ENCODE measurements around the gene NELFE. TPM values are rescaled to one million over a fixed set of nuclear protein-coding genes. Genes with fewer than 3 reads are reported as not detected.
"Not testable (repeated sequence)": the region's sequence is repeated elsewhere in the genome, so short reads cannot be mapped to it uniquely, and the experiment has no call there.

The NELFE gene
- total RNA-seq, 1 experiment from 2014 or later, result 157 TPM

GRCh38 chr6:31940256-31940664, 18.5 kb downstream of the NELFE start:
- H3K4me1 Mint-ChIP-seq (ENCODE audit: low read depth, unreplicated experiment), result peaks cover 51% of the 10 kb centered on the region
- peak overlapping the region; percentile 33 for H3K4me3 Mint-ChIP-seq (ENCODE audit: low read depth, unreplicated experiment)
- BruUV-seq (replicated peaks), result no TSS peak
- TF ChIP-seq CTCF (IDR thresholded peaks at IDR 0.05; ENCODE audit: unreplicated experiment), result no peak
- peak overlapping the region; percentile 82 for H3K27ac Mint-ChIP-seq (ENCODE audit: unreplicated experiment)
- no peaks in the 10 kb centered on the region for H3K9me3 Mint-ChIP-seq (ENCODE audit: low read depth, unreplicated experiment)
- peaks cover 12% of the 10 kb centered on the region for H3K36me3 Mint-ChIP-seq (ENCODE audit: insufficient read depth, unreplicated experiment)
- DNase-seq, result peak; percentile 82
- intact Hi-C loops (cut with micrococcal nuclease; ENCODE audit: unreplicated experiment), result loop anchor here (10.0 kb wide), 2 partner anchors 165 to 255 kb away; partner anchors contain the start of genes GPSM3, PBX2 and VWA7
- H3K27me3 Mint-ChIP-seq (ENCODE audit: unreplicated experiment), result no peaks in the 10 kb centered on the region
- CTCF ChIA-PET, result interaction anchor here (0.8 to 2.4 kb wide), 4 partner anchors 12 to 126 kb away, joined by 3 to 18 read pairs (median 5); partner anchors contain the start of gene EHMT2

- intact Hi-C loops (cut with micrococcal nuclease; ENCODE audit: unreplicated experiment), result no loop called here
- no peak for DNase-seq
- Mint-ChIP-seq H3K9me3 (ENCODE audit: low read depth, unreplicated experiment) (no peaks in the 10 kb centered on the region), H3K27me3 (ENCODE audit: unreplicated experiment) (peaks cover 16% of the 10 kb centered on the region), H3K4me1 (ENCODE audit: low read depth, unreplicated experiment) (peaks cover 15% of the 10 kb centered on the region), H3K4me3 (ENCODE audit: low read depth, unreplicated experiment) (no peak overlapping the region), H3K36me3 (ENCODE audit: insufficient read depth, unreplicated experiment) (peaks cover 9% of the 10 kb centered on the region), H3K27ac (ENCODE audit: unreplicated experiment) (no peak overlapping the region)
- CTCF ChIA-PET, result interaction anchor here (0.6 kb wide), 1 partner anchor 1908 kb away, joined by 3 read pairs; no protein-coding TSS in a partner anchor
- TF ChIP-seq CTCF (IDR thresholded peaks at IDR 0.05; ENCODE audit: unreplicated experiment), result no peak
- no TSS peak for BruUV-seq (replicated peaks)
Measured at GRCh38 chr6:31935823-31936222, 22.9 kb downstream of the NELFE start.

GRCh38 chr6:31935021-31935420, 23.8 kb downstream of the NELFE start:
- CTCF ChIA-PET, result interaction anchor here (0.6 kb wide), 1 partner anchor 90 kb away, joined by 4 read pairs; no protein-coding TSS in a partner anchor

GRCh38 chr6:31933537-31933936, 25.2 kb downstream of the NELFE start:
- no peaks in the 10 kb centered on the region for H3K4me1 Mint-ChIP-seq (ENCODE audit: low read depth, unreplicated experiment)
- H3K27me3 Mint-ChIP-seq (ENCODE audit: unreplicated experiment), result peaks cover 16% of the 10 kb centered on the region
- no peaks in the 10 kb centered on the region for H3K36me3 Mint-ChIP-seq (ENCODE audit: insufficient read depth, unreplicated experiment)
- H3K4me3 Mint-ChIP-seq (ENCODE audit: low read depth, unreplicated experiment), result no peak overlapping the region
- CTCF ChIA-PET, result interaction anchor here (1.3 kb wide), 1 partner anchor 19 kb away, joined by 3 read pairs; no protein-coding TSS in a partner anchor
- no peak for TF ChIP-seq CTCF (IDR thresholded peaks at IDR 0.05; ENCODE audit: unreplicated experiment)
- intact Hi-C loops (cut with micrococcal nuclease; ENCODE audit: unreplicated experiment), result no loop called here
- DNase-seq, result no peak
- H3K9me3 Mint-ChIP-seq (ENCODE audit: low read depth, unreplicated experiment), result no peaks in the 10 kb centered on the region
- no TSS peak for BruUV-seq (replicated peaks)
- no peak overlapping the region for H3K27ac Mint-ChIP-seq (ENCODE audit: unreplicated experiment)

More at GRCh38 chr6:31935021-31935420, 23.8 kb downstream of the NELFE start:
- Mint-ChIP-seq H3K27ac (ENCODE audit: unreplicated experiment) (no peak overlapping the region), H3K9me3 (ENCODE audit: low read depth, unreplicated experiment) (no peaks in the 10 kb centered on the region), H3K4me1 (ENCODE audit: low read depth, unreplicated experiment) (peaks cover 7% of the 10 kb centered on the region), H3K27me3 (ENCODE audit: unreplicated experiment) (peaks cover 16% of the 10 kb centered on the region), H3K36me3 (ENCODE audit: insufficient read depth, unreplicated experiment) (peaks cover 1% of the 10 kb centered on the region), H3K4me3 (ENCODE audit: low read depth, unreplicated experiment) (no peak overlapping the region)
- TF ChIP-seq CTCF (IDR thresholded peaks at IDR 0.05; ENCODE audit: unreplicated experiment), result no peak
- BruUV-seq (replicated peaks), result no TSS peak
- intact Hi-C loops (cut with micrococcal nuclease; ENCODE audit: unreplicated experiment), result no loop called here
- DNase-seq, result no peak

- H3K27ac Mint-ChIP-seq (ENCODE audit: unreplicated experiment); H3K36me3 Mint-ChIP-seq (ENCODE audit: insufficient read depth, unreplicated experiment); H3K4me3 Mint-ChIP-seq (ENCODE audit: low read depth, unreplicated experiment); intact Hi-C loops (cut with micrococcal nuclease; ENCODE audit: unreplicated experiment); H3K9me3 Mint-ChIP-seq (ENCODE audit: low read depth, unreplicated experiment); DNase-seq; BruUV-seq (replicated peaks); CTCF ChIA-PET; H3K4me1 Mint-ChIP-seq (ENCODE audit: low read depth, unreplicated experiment): not testable (repeated sequence)
- peaks cover 16% of the 10 kb centered on the region for H3K27me3 Mint-ChIP-seq (ENCODE audit: unreplicated experiment)
Measured at GRCh38 chr6:31932137-31932536, 26.6 kb downstream of the NELFE start.
